SK-N-DZ (cell line): ENCODE data around the gene PITPNC1.
A peak's percentile ranks its signal among the peaks of the same experiment; 100 is the strongest.
"Not testable (repeated sequence)": the region's sequence is repeated elsewhere in the genome, so short reads cannot be mapped to it uniquely, and the experiment has no call there.

ENCODE experiments used
- DNase-seq: peaks from one replicate; pipeline ENCODE4 v3.0.0-alpha.2; 2015; ENCODE audit warnings: low spot score

PITPNC1 gene

GRCh38 chr17:67648032-67648905 is 271.2 kb downstream of the PITPNC1 start:
- DNase-seq = no peak

GRCh38 chr17:67648906-67649295 is 271.8 kb downstream of the PITPNC1 start:
- DNase-seq = not testable (repeated sequence)

GRCh38 chr17:67649891-67650290 is 272.8 kb downstream of the PITPNC1 start:
- DNase-seq = no peak

GRCh38 chr17:67651218-67651579 is 274.1 kb downstream of the PITPNC1 start:
- DNase-seq = not testable (repeated sequence)

GRCh38 chr17:67652433-67652832 is 275.4 kb downstream of the PITPNC1 start:
- no peak for DNase-seq

- no peak for DNase-seq
These were observed 278.5 kb downstream of the PITPNC1 start for GRCh38 chr17:67655478-67656148.

GRCh38 chr17:67656494-67657203 is 279.6 kb downstream of the PITPNC1 start:
- DNase-seq = no peak

GRCh38 chr17:67657596-67657995 is 280.5 kb downstream of the PITPNC1 start:
- DNase-seq = no peak

- DNase-seq = no peak
These were observed 281.2 kb downstream of the PITPNC1 start for GRCh38 chr17:67658265-67658664.

GRCh38 chr17:67659028-67659427 is 281.9 kb downstream of the PITPNC1 start:
- no peak for DNase-seq

- no peak for DNase-seq
These were observed 285.6 kb downstream of the PITPNC1 start for GRCh38 chr17:67662712-67663111.

GRCh38 chr17:67663457-67663856 is 286.4 kb downstream of the PITPNC1 start:
- no peak for DNase-seq

- no peak for DNase-seq
These were observed 288.9 kb downstream of the PITPNC1 start for GRCh38 chr17:67666028-67666427.

- peak; percentile 69 for DNase-seq
These were observed 289.6 kb downstream of the PITPNC1 start for GRCh38 chr17:67666710-67667109.

- peak; percentile 73 for DNase-seq
These were observed 294.4 kb downstream of the PITPNC1 start for GRCh38 chr17:67671493-67671892.

- DNase-seq = no peak
These were observed 295.7 kb downstream of the PITPNC1 start for GRCh38 chr17:67672592-67673335.

- no peak for DNase-seq
These were observed 298.4 kb downstream of the PITPNC1 start for GRCh38 chr17:67675481-67675880.

GRCh38 chr17:67676305-67676704 is 299.2 kb downstream of the PITPNC1 start:
- DNase-seq = no peak

- DNase-seq = no peak
These were observed 301.3 kb downstream of the PITPNC1 start for GRCh38 chr17:67678414-67678813.

GRCh38 chr17:67679225-67679624 is 302.1 kb downstream of the PITPNC1 start:
- no peak for DNase-seq

- DNase-seq = no peak
These were observed 302.6 kb downstream of the PITPNC1 start for GRCh38 chr17:67679721-67680120.
